ENCODE measurements around the gene HLA-DRB1. TPM values are rescaled to one million over a fixed set of nuclear protein-coding genes. Genes with fewer than 3 reads are reported as not detected.
A peak's percentile ranks its signal among the peaks of the same experiment; 100 is the strongest.

Gene HLA-DRB1
- polyA plus RNA-seq, 1 donor: 159 TPM

- DNase-seq: peak; percentile 90 to 93
- no peaks in the 10 kb centered on the region for H3K36me3 ChIP-seq (ENCODE audit: control insufficient read depth, insufficient read depth, low read length)
- WGBS (ENCODE audit: insufficient coverage, low lambda C conversion rate): 0% methylated on average over 1 of the region's 8 CpGs
- no peak overlapping the region for H3K27ac ChIP-seq (ENCODE audit: low read length)
- H3K27me3 ChIP-seq (ENCODE audit: control insufficient read depth, insufficient read depth, low read length): no peaks in the 10 kb centered on the region
- no peaks in the 10 kb centered on the region for H3K9me3 ChIP-seq (ENCODE audit: control insufficient read depth, low read depth, low read length)
- H3K4me3 ChIP-seq (ENCODE audit: low read length): no peak overlapping the region
- H3K4me1 ChIP-seq (ENCODE audit: control insufficient read depth, insufficient read depth, low read length): no peaks in the 10 kb centered on the region
Measured at GRCh38 chr6:32609731-32610640, 20.3 kb upstream of the HLA-DRB1 start.

DNA sequence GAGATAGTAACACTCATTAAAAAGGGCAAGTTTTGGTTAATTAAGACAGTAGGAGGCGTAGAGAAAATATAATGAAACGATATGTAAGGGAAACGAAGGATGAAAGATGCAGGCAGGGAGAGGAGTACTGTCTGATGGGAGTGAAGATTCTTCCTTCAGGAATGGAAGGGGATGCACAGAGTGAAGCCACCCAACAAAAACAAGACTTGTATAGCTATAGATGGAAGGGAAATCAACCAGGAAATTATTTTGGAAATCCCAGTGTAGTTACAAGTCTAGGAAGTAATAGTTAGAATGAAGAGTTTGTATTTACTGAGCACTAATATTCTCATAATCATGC is 19.7 kb upstream of the HLA-DRB1 start:
- 74% methylated on average over 3 of the region's 3 CpGs for WGBS (ENCODE audit: insufficient coverage, low lambda C conversion rate)
- DNase-seq: no peak
- H3K4me1 ChIP-seq (ENCODE audit: control insufficient read depth, insufficient read depth, low read length): no peaks in the 10 kb centered on the region
- no peak overlapping the region for H3K4me3 ChIP-seq (ENCODE audit: low read length)
- H3K27me3 ChIP-seq (ENCODE audit: control insufficient read depth, insufficient read depth, low read length): no peaks in the 10 kb centered on the region
- no peak overlapping the region for H3K27ac ChIP-seq (ENCODE audit: low read length)
- H3K36me3 ChIP-seq (ENCODE audit: control insufficient read depth, insufficient read depth, low read length): no peaks in the 10 kb centered on the region
- H3K9me3 ChIP-seq (ENCODE audit: control insufficient read depth, low read depth, low read length): no peaks in the 10 kb centered on the region

- WGBS (ENCODE audit: insufficient coverage, low lambda C conversion rate): 64% methylated on average over 2 of the region's 3 CpGs
- H3K27ac ChIP-seq (ENCODE audit: low read length): no peak overlapping the region
Measured at GRCh38 chr6:32608362-32608761, 18.7 kb upstream of the HLA-DRB1 start.

GRCh38 chr6:32607988-32608298 is 18.3 kb upstream of the HLA-DRB1 start:
- DNase-seq: no peak
- no CpG with 5 or more reads among the region's 2 CpGs for WGBS (ENCODE audit: insufficient coverage, low lambda C conversion rate)
- H3K36me3 ChIP-seq (ENCODE audit: control insufficient read depth, insufficient read depth, low read length): no peaks in the 10 kb centered on the region
- H3K4me1 ChIP-seq (ENCODE audit: control insufficient read depth, insufficient read depth, low read length): no peaks in the 10 kb centered on the region
- H3K27me3 ChIP-seq (ENCODE audit: control insufficient read depth, insufficient read depth, low read length): no peaks in the 10 kb centered on the region
- no peaks in the 10 kb centered on the region for H3K9me3 ChIP-seq (ENCODE audit: control insufficient read depth, low read depth, low read length)
- no peak overlapping the region for H3K27ac ChIP-seq (ENCODE audit: low read length)
- H3K4me3 ChIP-seq (ENCODE audit: low read length): no peak overlapping the region

More at GRCh38 chr6:32608362-32608761, 18.7 kb upstream of the HLA-DRB1 start:
- H3K36me3 ChIP-seq (ENCODE audit: control insufficient read depth, insufficient read depth, low read length): no peaks in the 10 kb centered on the region
- H3K27me3 ChIP-seq (ENCODE audit: control insufficient read depth, insufficient read depth, low read length): no peaks in the 10 kb centered on the region
- H3K4me1 ChIP-seq (ENCODE audit: control insufficient read depth, insufficient read depth, low read length): no peaks in the 10 kb centered on the region
- no peaks in the 10 kb centered on the region for H3K9me3 ChIP-seq (ENCODE audit: control insufficient read depth, low read depth, low read length)
- DNase-seq: no peak
- H3K4me3 ChIP-seq (ENCODE audit: low read length): no peak overlapping the region

- no peaks in the 10 kb centered on the region for H3K27me3 ChIP-seq (ENCODE audit: control insufficient read depth, insufficient read depth, low read length)
- no peak for DNase-seq
- H3K27ac ChIP-seq (ENCODE audit: low read length): no peak overlapping the region
- H3K36me3 ChIP-seq (ENCODE audit: control insufficient read depth, insufficient read depth, low read length): no peaks in the 10 kb centered on the region
- H3K4me3 ChIP-seq (ENCODE audit: low read length): no peak overlapping the region
- no peaks in the 10 kb centered on the region for H3K4me1 ChIP-seq (ENCODE audit: control insufficient read depth, insufficient read depth, low read length)
- WGBS (ENCODE audit: insufficient coverage, low lambda C conversion rate): 86% methylated on average over 1 of the region's 4 CpGs
- H3K9me3 ChIP-seq (ENCODE audit: control insufficient read depth, low read depth, low read length): no peaks in the 10 kb centered on the region
Measured at GRCh38 chr6:32607263-32607987, 17.8 kb upstream of the HLA-DRB1 start.

GRCh38 chr6:32604434-32604877 is 14.8 kb upstream of the HLA-DRB1 start:
- 37% methylated on average over 2 of the region's 3 CpGs for WGBS (ENCODE audit: insufficient coverage, low lambda C conversion rate)
- no peak overlapping the region for H3K27ac ChIP-seq (ENCODE audit: low read length)
- H3K9me3 ChIP-seq (ENCODE audit: control insufficient read depth, low read depth, low read length): no peaks in the 10 kb centered on the region
- no peak for DNase-seq
- no peaks in the 10 kb centered on the region for H3K4me1 ChIP-seq (ENCODE audit: control insufficient read depth, insufficient read depth, low read length)
- H3K27me3 ChIP-seq (ENCODE audit: control insufficient read depth, insufficient read depth, low read length): no peaks in the 10 kb centered on the region
- H3K4me3 ChIP-seq (ENCODE audit: low read length): no peak overlapping the region
- no peaks in the 10 kb centered on the region for H3K36me3 ChIP-seq (ENCODE audit: control insufficient read depth, insufficient read depth, low read length)

DNA sequence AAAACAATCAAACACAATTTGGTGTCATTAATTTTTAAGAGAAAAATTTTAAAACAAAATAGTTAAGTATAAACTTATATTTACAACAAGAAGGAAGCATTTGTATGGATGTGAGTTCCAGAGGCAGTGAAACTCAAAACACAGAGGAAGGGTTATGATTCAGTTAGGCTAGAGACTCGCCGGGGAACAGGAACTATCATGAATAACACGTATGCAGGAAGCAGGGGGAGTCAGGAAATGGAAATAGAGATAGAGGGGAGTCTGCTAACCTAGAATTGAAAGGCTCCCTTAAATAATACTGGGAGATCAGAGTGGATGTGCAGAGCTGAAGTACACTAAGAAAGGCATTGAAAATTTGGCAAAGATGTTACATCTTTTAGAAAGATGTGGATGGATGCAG is 14.2 kb upstream of the HLA-DRB1 start:
- no peak overlapping the region for H3K27ac ChIP-seq (ENCODE audit: low read length)
- WGBS (ENCODE audit: insufficient coverage, low lambda C conversion rate): 52% methylated on average over 3 of the region's 3 CpGs
- H3K4me3 ChIP-seq (ENCODE audit: low read length): no peak overlapping the region
- H3K4me1 ChIP-seq (ENCODE audit: control insufficient read depth, insufficient read depth, low read length): no peaks in the 10 kb centered on the region
- H3K36me3 ChIP-seq (ENCODE audit: control insufficient read depth, insufficient read depth, low read length): no peaks in the 10 kb centered on the region
- H3K27me3 ChIP-seq (ENCODE audit: control insufficient read depth, insufficient read depth, low read length): no peaks in the 10 kb centered on the region
- H3K9me3 ChIP-seq (ENCODE audit: control insufficient read depth, low read depth, low read length): no peaks in the 10 kb centered on the region
- DNase-seq: no peak

DNA sequence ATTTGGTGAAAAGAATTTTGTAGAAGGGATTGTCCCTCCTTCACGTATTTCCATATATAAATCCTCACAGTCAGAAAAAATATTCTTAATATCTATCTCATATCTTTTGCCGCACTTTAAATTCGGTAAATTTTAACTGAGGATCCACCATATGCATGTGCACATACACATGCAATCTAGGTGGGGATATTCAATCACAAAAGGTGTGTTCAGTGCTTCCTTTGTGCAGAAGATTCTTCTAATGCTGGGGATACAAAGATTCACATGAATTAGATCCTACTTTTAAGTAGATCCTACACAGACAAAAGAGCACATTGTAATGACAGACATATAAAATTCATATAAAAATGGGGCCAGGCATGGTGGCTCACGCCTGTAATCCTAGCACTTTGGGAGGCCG is 13.6 kb upstream of the HLA-DRB1 start:
- Histone ChIP-seq H3K4me3 (ENCODE audit: low read length) (no peak overlapping the region), H3K4me1 (ENCODE audit: control insufficient read depth, insufficient read depth, low read length) (no peaks in the 10 kb centered on the region), H3K27me3 (ENCODE audit: control insufficient read depth, insufficient read depth, low read length) (no peaks in the 10 kb centered on the region), H3K36me3 (ENCODE audit: control insufficient read depth, insufficient read depth, low read length) (no peaks in the 10 kb centered on the region), H3K9me3 (ENCODE audit: control insufficient read depth, low read depth, low read length) (no peaks in the 10 kb centered on the region), H3K27ac (ENCODE audit: low read length) (no peak overlapping the region)
- 20% methylated on average over 1 of the region's 5 CpGs for WGBS (ENCODE audit: insufficient coverage, low lambda C conversion rate)
- no peak for DNase-seq

GRCh38 chr6:32602383-32602782 is 12.7 kb upstream of the HLA-DRB1 start:
- Histone ChIP-seq H3K27me3 (ENCODE audit: control insufficient read depth, insufficient read depth, low read length) (no peaks in the 10 kb centered on the region), H3K27ac (ENCODE audit: low read length) (no peak overlapping the region), H3K36me3 (ENCODE audit: control insufficient read depth, insufficient read depth, low read length) (no peaks in the 10 kb centered on the region), H3K4me3 (ENCODE audit: low read length) (no peak overlapping the region), H3K4me1 (ENCODE audit: control insufficient read depth, insufficient read depth, low read length) (no peaks in the 10 kb centered on the region), H3K9me3 (ENCODE audit: control insufficient read depth, low read depth, low read length) (no peaks in the 10 kb centered on the region)
- WGBS (ENCODE audit: insufficient coverage, low lambda C conversion rate): 60% methylated on average over 1 of the region's 3 CpGs
- no peak for DNase-seq

DNA sequence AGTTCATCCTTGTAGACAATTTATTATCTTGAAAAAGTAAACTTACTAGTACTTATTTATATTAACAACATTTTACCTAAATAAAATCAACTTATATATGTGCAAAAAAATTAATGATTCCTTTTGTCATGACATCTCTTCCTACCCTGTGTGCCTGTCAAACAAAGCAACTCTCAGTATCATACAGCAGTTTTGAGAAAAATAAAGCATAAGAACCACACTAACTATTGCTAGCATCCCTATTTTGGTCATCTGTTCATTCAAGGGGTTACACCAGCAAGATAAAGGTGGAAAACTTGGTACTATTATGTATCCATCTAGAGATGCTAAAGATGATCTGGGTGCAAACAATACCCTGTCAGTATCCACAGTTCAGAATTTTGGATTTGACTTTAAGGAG is 7.4 kb upstream of the HLA-DRB1 start:
- no peaks in the 10 kb centered on the region for H3K9me3 ChIP-seq (ENCODE audit: control insufficient read depth, low read depth, low read length)

More for the DNA sequence above, 7.4 kb upstream of the HLA-DRB1 start:
- Histone ChIP-seq H3K4me1 (ENCODE audit: control insufficient read depth, insufficient read depth, low read length) (no peaks in the 10 kb centered on the region), H3K36me3 (ENCODE audit: control insufficient read depth, insufficient read depth, low read length) (no peaks in the 10 kb centered on the region), H3K4me3 (ENCODE audit: low read length) (no peak overlapping the region), H3K27me3 (ENCODE audit: control insufficient read depth, insufficient read depth, low read length) (no peaks in the 10 kb centered on the region), H3K27ac (ENCODE audit: low read length) (no peak overlapping the region)
- DNase-seq: no peak

Data from large intestine (tissue), 3 donors.